Thyroid gland (tissue), 4 donors: ENCODE measurements around the gene HSPA9. TPM values are rescaled to one million over a fixed set of nuclear protein-coding genes. Genes with fewer than 3 reads are reported as not detected.
A peak's percentile ranks its signal among the peaks of the same experiment; 100 is the strongest.

Source experiments
- DNase-seq, 2 donors: peaks; one replicate each; pipeline ENCODE4 v3.0.0-alpha.2; 2019
- H3K27ac ChIP-seq, 3 donors: fragments of 200-600 bp; sonication (generic); 1 replicate in 2 of 3; 2 replicates in 1 of 3; pipeline ENCODE4 v1.5.1; 2016 to 2019; ENCODE audit warnings: mild to moderate bottlenecking in 1 of 3, moderate library complexity in 1 of 3
- H3K27me3 ChIP-seq: fragments of 200-600 bp; sonication (generic); one replicate; pipeline ENCODE4 v1.5.1; 2019
- H3K36me3 ChIP-seq, 2 donors: fragments of 200-600 bp; sonication (generic); one replicate each; pipeline ENCODE4 v1.5.1; 2016 to 2019
- H3K4me1 ChIP-seq, 2 donors: fragments of 200-600 bp; sonication (generic); one replicate each; pipeline ENCODE4 v1.5.1; 2017 to 2019
- H3K4me3 ChIP-seq, 3 donors: fragments of 200-600 bp; sonication (generic); replicated peaks in 1 of 3; 1 replicate in 2 of 3; 2 replicates in 1 of 3; pipeline ENCODE4 v1.5.1; 2016; ENCODE audit warnings: mild to moderate bottlenecking in 1 of 3
- H3K9me3 ChIP-seq: fragments of 200-600 bp; sonication (generic); one replicate; pipeline ENCODE4 v1.5.1; 2017
- POLR2A ChIP-seq, 2 donors: fragments of 450-650 bp; IDR thresholded peaks; one replicate each; pipeline ENCODE4 v1.6.1; 2017; ENCODE audit warnings: antibody characterized with exemption in 2 of 2, mild to moderate bottlenecking in 2 of 2, moderate library complexity in 1 of 2
- WGBS, 2 donors: methylation state at CpG; one replicate each; pipeline ENCODE4 v1.1.5; 2017; 5-methylcytosine and 5-hydroxymethylcytosine counted together
- intact Hi-C: fragments of 100-400 bp; cut with DNase I; formaldehyde crosslinking; loops from one replicate; pipeline ENCODE4 v1.15.1; 2023
- total RNA-seq, 4 donors: library from RNA; depleted of rRNA; stranded (reverse); fragments of >200 nt; gene quantifications; one replicate each; pipeline ENCODE4 v1.2.3, GENCODE V29; 2016
- TF ChIP-seq, protein P1 (sequence below), 6 experiments: fragments of 200-600 bp in 3 of 6; fragments of 450-650 bp in 3 of 6; sonication (generic) in 3 of 6; IDR thresholded peaks; one replicate each; pipeline ENCODE4 v1.5.1; 2016 to 2019; ENCODE audit warnings: antibody characterized with exemption in 6 of 6, mild to moderate bottlenecking in 2 of 6, inconsistent platforms in 1 of 6, moderate library complexity in 1 of 6

The HSPA9 gene
- total RNA-seq, 4 donors from 2014 or later: 253 to 556 (median 406) TPM

- no peak for TF ChIP-seq POLR2A (IDR thresholded peaks at IDR 0.05)
- TF ChIP-seq, protein P1, sequence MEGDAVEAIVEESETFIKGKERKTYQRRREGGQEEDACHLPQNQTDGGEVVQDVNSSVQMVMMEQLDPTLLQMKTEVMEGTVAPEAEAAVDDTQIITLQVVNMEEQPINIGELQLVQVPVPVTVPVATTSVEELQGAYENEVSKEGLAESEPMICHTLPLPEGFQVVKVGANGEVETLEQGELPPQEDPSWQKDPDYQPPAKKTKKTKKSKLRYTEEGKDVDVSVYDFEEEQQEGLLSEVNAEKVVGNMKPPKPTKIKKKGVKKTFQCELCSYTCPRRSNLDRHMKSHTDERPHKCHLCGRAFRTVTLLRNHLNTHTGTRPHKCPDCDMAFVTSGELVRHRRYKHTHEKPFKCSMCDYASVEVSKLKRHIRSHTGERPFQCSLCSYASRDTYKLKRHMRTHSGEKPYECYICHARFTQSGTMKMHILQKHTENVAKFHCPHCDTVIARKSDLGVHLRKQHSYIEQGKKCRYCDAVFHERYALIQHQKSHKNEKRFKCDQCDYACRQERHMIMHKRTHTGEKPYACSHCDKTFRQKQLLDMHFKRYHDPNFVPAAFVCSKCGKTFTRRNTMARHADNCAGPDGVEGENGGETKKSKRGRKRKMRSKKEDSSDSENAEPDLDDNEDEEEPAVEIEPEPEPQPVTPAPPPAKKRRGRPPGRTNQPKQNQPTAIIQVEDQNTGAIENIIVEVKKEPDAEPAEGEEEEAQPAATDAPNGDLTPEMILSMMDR (IDR thresholded peaks at IDR 0.05): no peak
- intact Hi-C loops: no loop called here
- Histone ChIP-seq H3K27me3 (no peaks in the 10 kb centered on the region), H3K9me3 (no peaks in the 10 kb centered on the region), H3K36me3 (no peaks in the 10 kb centered on the region), H3K4me1 (peaks cover 13% of the 10 kb centered on the region in 2 donors), H3K4me3 (no peak overlapping the region), H3K27ac (no peak overlapping the region)
- 63 to 72% methylated on average over 1 of the region's 1 CpG for WGBS, 2 donors
- DNase-seq: no peak
These were observed 48.0 kb downstream of the HSPA9 start for GRCh38 chr5:138527170-138527569.

GRCh38 chr5:138523406-138523805 lies 51.8 kb downstream of the HSPA9 start:
- WGBS, 2 donors: 93 to 99% methylated on average over 5 of the region's 5 CpGs
- H3K4me1 ChIP-seq: peaks cover 0 to under 1% of the 10 kb centered on the region in 2 donors
- no peak overlapping the region for H3K27ac ChIP-seq
- intact Hi-C loops: no loop called here
- no peak for DNase-seq
- H3K36me3 ChIP-seq: peaks cover 0 to 2% of the 10 kb centered on the region in 2 donors
- H3K27me3 ChIP-seq: no peaks in the 10 kb centered on the region
- no peaks in the 10 kb centered on the region for H3K9me3 ChIP-seq
- H3K4me3 ChIP-seq: no peak overlapping the region
- TF ChIP-seq, protein P1 (IDR thresholded peaks at IDR 0.05): no peak
- TF ChIP-seq POLR2A (IDR thresholded peaks at IDR 0.05): no peak

GRCh38 chr5:138520971-138521370 lies 54.2 kb downstream of the HSPA9 start:
- Histone ChIP-seq H3K27me3 (no peaks in the 10 kb centered on the region), H3K4me1 (peaks cover 5% of the 10 kb centered on the region in 2 donors), H3K9me3 (no peaks in the 10 kb centered on the region), H3K36me3 (peaks cover 12 to 13% of the 10 kb centered on the region in 2 donors), H3K4me3 (no peak overlapping the region), H3K27ac (no peak overlapping the region)
- no peak for DNase-seq
- 97 to 100% methylated on average over 1 of the region's 1 CpG for WGBS, 2 donors
- TF ChIP-seq POLR2A (IDR thresholded peaks at IDR 0.05): no peak
- TF ChIP-seq, protein P1 (IDR thresholded peaks at IDR 0.05): no peak
- intact Hi-C loops: no loop called here

- 96% methylated on average over 4 of the region's 4 CpGs for WGBS, 2 donors
- no peaks in the 10 kb centered on the region for H3K9me3 ChIP-seq
- H3K4me3 ChIP-seq: no peak overlapping the region
- H3K27me3 ChIP-seq: no peaks in the 10 kb centered on the region
- TF ChIP-seq, protein P1 (IDR thresholded peaks at IDR 0.05): no peak
- no peak for TF ChIP-seq POLR2A (IDR thresholded peaks at IDR 0.05)
- intact Hi-C loops: no loop called here
- H3K4me1 ChIP-seq: peaks cover 15 to 16% of the 10 kb centered on the region in 2 donors
- peaks cover 22 to 27% of the 10 kb centered on the region in 2 donors for H3K36me3 ChIP-seq
- no peak for DNase-seq
- no peak overlapping the region for H3K27ac ChIP-seq
These were observed 57.8 kb downstream of the HSPA9 start for GRCh38 chr5:138517437-138517836.

DNA sequence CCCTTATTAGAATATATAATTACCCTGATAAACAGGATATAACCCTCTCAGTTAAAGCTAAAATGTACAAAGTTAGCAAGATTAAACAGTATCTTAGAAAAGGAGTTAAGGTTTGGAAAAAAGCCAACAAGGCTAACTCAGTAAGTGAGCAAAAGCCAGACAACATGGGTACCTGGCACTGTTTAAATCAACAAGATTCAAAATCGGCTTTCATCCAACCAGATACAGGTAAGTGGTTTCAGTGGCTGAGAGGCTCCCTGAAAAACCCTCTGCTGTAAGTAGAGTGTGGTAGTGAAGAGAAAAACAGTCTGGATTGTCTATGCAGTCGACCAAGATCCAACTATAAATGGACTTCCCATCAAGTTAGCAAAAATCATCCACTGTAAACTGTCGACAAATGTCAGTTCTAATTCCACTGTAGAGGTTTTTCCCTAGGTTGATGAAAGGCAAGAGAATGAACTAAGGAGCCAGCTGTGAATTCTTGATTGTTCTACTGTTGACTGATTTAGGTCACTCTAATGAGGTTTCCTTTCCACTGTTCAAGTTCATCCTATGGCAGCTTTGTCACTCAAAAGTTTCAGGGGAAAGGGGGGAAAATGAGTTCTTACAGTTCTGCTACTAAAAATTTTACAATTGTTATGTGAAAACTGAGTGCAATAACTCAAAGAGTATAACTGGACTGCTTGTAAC lies 59.5 kb downstream of the HSPA9 start:
- H3K4me1 ChIP-seq: peaks cover 15 to 16% of the 10 kb centered on the region in 2 donors
- 33 to 44% methylated on average over 3 of the region's 3 CpGs for WGBS, 2 donors
- H3K27ac ChIP-seq: peak overlapping the region; percentile 9 to 27 (median 15)
- no peak overlapping the region for H3K4me3 ChIP-seq
- H3K27me3 ChIP-seq: no peaks in the 10 kb centered on the region
- DNase-seq: peak; percentile 50 to 51
- no peak for TF ChIP-seq POLR2A (IDR thresholded peaks at IDR 0.05)
- TF ChIP-seq, protein P1 (IDR thresholded peaks at IDR 0.05): no peak
- no peaks in the 10 kb centered on the region for H3K9me3 ChIP-seq
- intact Hi-C loops: no loop called here
- peaks cover 31 to 35% of the 10 kb centered on the region in 2 donors for H3K36me3 ChIP-seq
